IPS DF 19.7 (cell line): ENCODE measurements around the gene SRGAP2.
"Not testable (repeated sequence)": the region's sequence is repeated elsewhere in the genome, so short reads cannot be mapped to it uniquely, and the experiment has no call there.

ENCODE experiments used
- DNase-seq: peaks from one replicate; pipeline ENCODE4 v3.0.0-alpha.2; 2013; ENCODE audit warnings: low read depth, low spot score

SRGAP2 gene

DNA sequence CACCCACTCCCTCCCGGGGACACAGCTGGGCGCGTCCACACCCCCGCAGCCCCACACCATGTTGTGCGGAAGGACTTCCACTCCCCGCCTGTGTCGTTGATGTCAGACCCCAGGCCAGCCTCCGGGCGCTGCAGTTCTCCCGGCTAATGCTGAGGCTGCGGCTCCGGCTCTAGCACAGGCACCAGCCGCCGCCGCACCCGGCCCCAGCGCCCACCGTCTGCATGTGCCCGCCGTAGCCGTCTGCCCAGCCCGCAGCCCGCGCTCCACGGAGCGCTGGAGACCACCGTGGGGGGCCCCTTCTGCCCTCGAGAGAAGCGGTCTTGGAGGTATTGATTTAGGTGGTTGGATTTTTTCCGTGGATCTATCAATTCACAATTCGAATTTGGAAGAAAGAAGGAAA is 2.2 kb downstream of the SRGAP2 start:
- DNase-seq, result not testable (repeated sequence)

DNA sequence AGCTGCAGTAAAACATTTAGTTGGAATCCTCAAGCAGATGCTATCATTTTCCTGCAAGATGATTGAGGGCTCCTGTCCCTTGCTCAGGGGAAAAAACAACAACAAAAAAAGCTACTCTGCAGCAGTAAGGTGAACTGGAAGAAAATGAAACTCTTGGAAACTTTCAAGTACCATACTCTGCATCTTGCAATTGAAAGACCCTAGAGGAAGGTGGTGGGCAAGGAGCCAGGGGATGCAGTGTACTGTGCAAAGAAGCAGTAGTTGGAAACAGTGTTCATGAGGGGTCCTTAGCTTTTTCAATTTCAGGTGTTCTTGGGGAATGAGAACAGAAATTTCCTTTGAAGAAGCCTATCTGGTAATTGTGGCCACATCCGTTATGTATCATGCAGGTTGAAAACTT is 7.5 kb downstream of the SRGAP2 start:
- DNase-seq, result not testable (repeated sequence)

DNA sequence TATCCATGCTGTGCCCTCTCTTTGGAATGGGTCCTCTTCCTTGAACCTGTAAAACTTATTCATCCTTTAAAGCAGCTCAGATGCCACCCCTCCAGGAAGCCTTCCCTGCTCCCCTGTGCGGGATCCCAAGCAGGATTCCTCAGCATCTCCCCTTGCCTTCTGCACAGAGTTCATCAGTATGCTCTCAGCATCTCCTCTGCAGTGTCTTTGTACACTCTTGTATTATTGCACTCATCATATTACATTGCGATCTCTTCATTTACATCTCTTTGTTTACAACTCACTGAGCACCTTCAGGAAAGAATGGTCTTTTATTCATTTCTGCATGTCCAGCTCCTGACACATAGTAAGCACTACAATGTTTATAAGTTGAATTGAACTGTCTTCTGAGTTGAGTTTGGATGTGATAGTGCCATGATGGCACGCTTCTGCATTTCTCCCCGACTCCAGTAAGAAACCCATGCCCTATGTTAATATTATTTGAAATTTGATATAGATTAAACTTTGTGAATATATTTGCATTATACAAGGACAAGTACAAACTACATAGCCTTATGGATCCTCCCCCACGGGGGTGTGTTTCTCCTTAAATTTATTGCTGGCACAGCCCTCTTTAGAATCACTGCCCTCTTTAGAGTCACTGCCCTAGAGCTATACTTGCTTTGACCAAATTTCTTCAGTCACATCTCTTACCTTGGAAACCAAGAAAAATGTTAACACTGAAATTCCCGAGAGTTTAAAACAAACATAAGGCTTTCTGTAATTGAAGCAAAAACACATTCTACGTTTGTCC is 12.5 kb downstream of the SRGAP2 start:
- DNase-seq, result not testable (repeated sequence)

DNA sequence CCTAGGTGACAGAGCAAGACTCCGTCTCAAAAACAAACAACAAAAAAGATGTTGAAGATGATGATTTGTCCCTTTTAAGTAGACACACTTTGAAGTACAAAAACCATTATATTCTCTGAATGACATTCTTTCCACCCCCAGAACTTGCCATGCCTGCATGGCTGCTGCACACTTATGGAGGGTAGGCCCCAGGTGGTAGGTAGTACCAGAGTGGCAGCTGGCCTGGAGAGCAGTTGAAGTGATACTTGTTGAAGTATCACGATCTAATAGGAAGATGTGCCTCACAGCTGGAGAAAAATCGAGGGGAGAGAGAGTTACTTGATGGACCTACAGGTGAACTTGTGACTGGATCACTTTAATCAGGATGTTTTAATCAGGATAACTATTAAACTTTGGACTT is 14.9 kb downstream of the SRGAP2 start:
- DNase-seq, result not testable (repeated sequence)

DNA sequence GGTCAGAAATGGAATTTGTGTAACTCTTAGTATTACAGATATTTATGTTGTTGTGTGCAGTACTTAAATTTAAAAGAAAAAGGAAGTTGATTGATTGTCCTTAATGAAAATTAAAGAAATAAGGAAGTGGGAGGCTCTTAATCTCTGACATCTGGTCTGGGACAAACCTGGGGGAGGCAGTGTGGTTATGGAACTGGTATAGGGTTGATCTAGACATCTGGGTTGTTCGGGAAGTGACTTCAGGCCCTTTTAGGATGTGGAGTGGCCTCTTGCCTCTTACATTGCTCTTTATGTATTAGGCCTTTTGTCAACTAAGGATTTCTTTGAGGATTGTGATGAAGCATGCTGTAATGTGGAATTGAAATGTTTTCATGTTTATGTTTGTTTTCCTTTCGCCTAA is 15.4 kb downstream of the SRGAP2 start:
- not testable (repeated sequence) for DNase-seq

DNA sequence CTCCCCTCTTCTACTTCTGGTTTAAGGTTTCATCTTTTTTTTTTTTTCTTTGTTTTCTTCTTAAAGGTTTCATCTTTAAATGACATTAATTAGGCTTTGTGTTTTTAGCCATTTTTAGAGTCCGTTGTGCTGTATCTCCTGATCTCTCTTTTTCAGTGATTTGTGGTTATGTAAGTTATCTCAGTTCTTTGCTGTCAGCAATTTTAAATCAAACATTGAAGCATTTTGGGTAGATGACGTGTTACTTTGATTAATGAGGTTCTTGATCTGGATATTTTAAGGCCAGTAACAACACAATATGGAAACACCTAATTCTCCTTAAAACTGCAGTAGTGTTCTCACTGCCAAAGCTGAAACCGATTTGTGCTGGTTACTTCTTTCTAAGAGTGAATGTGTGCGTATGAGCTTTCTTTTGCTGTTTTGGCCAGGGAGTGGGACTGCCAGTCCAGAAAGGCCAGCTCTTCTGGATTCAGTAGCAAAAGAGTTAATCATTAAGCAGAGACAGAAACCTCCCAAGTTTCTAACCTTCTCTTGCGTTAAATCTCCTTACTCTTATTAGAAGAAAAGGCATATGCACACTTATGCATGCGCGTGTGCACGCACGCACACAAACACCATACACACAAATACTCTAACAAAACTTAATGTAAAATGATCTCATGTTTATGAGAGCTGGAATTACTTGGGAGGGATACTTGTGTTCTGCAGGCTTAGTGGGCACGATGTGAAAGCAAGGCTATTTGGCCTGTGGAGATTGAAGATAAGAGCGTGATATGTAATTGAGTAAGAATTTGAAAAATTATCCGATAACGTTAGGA is 16.4 kb downstream of the SRGAP2 start:
- DNase-seq, result not testable (repeated sequence)

DNA sequence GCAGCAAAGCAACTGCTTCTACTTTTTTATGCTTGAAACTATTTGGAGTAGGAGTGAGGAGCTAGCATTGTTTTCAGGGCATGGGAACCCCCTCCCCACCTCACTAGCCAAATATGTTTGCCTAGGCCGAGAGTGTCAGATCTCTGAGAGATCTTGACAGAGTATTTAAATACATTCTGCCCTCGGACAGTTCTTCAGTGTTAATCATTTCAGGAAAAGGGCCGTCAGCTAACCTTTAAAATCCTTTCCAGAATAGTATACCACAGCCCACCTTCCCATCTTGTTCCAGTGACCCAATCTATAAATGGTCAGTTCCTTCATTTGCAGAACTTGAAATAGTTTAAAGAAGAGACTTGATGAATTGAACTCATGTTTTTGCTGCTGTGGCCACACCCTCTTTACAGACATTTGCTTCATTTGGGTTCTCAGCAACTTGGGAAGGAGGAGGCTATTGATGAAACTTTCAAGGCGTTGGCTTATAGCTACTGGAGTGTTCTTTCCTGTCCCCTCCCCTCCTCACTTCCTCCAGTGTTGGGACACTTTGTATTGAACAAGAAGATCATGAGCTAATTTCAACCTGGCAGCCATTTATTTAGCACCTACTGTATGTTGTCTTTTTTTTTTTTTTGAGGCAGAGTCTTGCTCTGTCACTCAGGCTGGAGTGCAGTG is 17.1 kb downstream of the SRGAP2 start:
- not testable (repeated sequence) for DNase-seq

DNA sequence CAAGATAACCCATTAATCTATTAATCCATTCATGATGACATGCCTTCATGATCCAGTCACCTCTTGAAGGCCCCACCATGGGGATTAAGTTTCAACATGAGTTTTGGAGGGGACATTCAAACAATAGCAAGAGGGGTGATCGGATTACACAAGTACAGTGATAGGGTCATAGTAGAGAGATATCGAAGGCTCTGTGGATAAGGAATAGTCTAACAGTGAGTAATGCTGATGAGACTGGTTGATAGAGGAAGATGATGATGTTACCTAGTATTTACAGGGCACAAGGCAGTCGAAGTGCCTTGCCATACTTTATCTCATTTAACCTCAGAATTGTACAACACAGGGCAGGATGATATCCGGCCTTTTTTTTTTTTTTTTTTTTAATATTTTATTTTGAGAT is 18.2 kb downstream of the SRGAP2 start:
- DNase-seq, result not testable (repeated sequence)

DNA sequence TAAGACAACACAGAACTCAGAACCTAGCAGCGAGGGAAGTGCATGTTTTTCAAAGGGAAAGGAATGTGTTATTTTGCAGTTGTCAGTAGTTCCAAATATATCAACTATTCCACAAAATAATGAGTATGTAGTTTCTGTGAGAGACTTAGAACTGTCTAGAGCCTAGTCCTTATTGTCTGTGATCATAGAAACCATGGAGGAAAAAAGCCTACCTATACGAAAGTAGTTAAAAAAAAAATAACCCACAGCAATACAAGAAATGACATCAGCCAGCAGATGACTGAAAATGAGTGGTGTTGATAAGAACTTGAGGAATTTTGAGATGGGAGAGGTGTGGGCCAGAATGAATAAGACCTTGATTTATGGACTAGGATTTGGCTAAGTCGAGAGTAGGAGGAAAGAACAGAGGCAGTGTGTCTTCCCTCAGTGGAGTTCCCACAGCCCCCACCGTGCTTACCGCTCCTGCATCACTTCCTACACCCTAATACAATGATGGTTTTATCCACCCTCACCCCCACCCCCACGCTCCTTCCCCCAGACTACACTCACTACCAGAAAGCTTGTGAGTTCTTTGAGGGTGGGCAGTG is 20.9 kb downstream of the SRGAP2 start:
- DNase-seq, result not testable (repeated sequence)

DNA sequence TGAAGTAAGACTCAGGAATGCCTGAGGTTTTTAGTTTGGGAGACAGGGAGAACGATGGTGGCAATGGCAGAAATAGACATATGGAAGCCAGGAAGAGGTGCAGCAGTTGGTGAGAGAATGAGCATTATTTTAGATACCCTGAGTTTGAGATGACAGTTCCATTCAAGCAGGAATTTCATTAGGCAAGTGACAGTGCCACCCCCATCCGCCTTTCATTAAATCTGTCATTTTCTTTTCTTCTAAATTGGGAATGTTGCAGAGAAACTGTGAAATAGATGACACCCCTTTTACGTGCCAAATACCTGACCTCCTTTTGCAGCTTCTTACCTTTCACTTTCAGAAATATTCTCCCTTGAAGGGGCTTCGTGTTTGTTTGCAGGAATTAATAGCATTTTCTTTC is 22.0 kb downstream of the SRGAP2 start:
- not testable (repeated sequence) for DNase-seq

DNA sequence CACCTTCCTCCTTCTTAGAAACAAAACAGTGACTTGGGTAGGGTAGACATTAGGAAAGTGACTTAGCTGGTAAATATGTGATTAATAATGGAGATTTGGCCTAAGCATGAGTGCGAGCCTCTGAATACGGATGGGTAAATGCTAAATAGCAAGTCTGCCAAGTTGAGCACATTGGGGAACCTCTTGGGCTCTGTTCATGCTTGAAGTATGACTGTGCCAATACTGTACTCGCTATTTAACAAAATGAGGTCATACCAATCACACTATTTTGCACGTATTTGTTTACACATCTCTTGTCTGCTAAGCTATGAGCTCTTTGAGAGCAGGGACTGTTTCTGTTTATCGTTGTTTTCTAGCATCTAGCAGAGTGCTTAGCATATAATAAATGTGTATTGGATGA is 23.5 kb downstream of the SRGAP2 start:
- not testable (repeated sequence) for DNase-seq

DNA sequence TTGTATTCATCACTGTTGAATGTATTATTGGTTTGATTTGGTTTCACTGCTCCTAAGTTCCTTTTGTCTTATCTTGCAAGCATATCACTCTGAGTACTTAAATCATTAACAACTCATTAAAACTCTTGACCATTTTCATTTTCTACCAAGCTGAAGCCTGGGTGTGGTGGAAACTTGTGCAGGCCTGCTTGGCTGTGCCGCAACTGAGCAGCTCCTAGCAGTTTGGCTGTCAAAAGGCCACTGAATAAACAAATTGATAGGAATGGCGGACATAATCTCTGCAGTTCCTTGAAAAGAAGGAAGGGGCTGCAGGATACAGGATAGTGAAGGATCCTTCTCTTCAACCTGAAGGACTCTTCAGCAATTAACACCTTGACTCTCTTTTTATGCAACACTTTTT is 25.9 kb downstream of the SRGAP2 start:
- DNase-seq, result not testable (repeated sequence)

DNA sequence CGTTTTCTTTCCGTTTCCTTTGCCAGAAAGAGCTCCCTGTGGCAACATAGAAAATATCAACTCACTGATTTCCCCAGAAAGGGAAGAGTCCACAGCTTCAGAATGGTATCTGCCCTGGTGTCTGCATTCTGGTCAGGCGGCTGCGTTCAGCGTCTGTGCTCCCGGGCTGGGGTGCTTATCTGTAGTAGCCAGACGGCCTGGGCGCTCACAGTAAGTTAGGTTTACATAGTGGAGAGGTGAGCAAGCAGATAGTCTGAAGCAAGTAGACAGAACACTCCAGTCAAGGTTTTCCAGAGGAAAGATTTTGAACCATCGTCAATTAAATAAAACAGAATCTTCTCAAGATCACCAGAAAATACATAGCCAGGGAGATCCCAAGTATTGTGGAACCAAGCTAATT is 28.6 kb downstream of the SRGAP2 start:
- not testable (repeated sequence) for DNase-seq

DNA sequence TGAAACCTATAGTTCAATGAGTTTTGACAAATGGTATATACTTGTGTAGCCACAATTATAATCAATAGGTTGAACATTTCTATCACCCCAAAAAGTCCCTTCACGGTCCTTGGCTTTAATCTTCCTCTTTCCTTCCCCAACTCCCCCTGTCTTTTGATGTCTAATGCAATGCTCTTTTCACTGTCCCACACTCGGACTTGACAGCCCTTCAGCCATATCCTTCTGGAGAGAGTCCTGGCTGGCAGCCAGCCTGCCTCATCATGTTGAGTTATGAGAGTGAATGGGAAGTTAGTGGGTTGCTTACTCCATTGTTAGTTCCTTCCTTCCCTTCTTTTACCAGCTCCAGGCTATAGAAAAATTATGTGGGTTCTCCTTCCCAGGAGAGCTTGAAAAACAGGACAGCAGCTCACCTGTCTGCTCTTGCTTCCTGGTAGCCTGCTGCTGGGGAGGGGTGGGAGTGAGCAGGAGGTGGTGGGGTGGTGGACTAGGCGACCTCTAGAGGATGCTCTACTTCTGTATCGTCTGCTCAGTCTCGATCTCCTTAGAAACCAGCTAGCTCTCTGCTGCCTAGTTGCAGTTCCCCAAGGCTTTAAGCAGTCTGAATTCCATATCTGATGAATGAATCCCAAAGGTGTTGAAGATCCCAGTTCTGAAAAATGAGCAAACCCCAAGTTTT is 29.8 kb downstream of the SRGAP2 start:
- not testable (repeated sequence) for DNase-seq

DNA sequence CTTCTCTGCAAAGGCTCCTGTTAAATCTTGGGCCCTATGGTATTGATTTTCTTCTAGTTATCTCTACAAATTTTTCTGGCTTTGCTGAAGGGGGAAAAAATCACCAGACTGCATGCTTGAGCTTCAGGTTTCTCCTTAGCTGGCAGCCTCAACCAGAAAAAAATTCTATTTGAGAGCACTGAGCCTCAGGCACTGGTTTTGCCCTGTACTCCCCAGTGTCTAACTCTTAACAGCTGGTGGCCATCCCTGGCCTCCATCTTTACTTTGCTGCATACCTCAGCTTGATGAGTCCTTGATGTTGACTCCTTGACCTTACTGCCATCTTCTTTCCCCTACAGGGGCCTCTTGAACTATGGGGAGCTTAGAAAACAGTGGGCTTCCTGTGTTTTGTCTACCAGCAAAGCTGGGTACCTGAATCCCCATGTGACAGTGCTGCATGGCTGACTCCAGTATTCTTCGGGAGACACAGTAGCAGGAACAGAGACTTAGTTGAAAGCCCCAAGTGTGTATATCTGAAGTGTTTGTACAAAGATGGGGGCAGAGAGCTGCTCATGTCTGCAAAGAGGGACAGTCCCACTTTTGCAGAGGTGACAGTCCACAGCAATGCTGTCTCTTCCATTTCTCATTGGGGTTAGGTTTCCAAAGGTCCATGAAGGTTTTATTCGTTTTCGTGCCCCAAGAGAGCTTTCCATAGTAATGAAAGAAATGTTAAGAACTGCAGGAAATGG is 31.0 kb downstream of the SRGAP2 start:
- not testable (repeated sequence) for DNase-seq

DNA sequence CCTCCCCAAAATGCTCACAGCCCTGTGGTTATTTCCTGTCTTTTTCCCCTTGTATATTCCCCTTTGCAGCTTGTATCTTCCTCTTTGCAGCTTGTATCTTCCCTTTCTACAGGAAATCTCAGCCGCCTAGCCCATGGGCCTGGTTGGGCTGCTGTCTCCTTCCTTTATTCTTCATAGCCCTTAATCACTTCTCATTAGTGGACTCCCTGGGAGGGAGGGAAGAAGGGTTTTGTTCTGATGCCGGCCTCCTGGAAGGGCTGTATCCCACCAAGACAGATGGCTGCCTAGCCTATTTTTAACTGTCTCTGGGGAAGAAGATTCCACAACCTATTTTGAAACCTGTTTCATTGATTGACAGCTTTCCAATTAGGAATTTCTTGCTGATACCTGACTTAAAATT is 31.8 kb downstream of the SRGAP2 start:
- not testable (repeated sequence) for DNase-seq

DNA sequence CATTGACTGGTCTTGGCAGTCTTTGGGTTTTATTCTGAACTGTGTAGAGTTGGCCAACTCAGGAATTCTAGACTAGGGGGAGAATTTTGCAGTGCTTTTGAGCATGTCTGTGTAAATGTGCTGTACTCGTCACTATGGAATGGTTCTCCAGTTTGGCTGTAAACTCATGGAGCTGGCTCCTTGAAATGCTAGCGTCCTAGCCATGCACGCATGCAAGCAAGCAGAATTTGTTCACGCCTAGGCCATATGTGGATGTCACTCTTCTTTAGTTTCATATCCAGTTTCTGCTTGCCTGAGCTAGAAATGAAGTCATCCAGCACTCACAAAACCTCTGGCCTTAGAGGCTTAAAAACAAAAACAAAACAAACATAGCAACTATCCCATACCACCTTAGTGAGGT is 36.9 kb downstream of the SRGAP2 start:
- not testable (repeated sequence) for DNase-seq

DNA sequence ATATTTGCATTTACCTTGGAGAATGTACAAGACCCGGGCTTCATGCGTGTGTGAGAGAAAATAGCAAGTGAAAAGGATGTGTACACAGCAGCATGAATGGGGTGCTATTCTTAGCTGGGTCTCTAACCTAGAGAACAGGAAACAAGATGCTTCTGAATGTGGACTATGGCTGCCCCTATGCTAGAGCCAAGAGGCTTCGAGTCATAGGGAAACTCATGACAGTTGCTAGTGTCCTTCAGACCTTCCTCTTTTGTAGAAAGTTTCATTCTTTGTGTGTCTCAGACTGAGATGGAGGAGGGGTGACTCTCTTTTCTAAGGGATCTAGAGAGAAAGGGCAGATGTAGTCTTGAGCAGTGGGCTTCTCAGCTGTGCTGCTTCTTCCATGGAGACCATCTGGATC is 40.0 kb downstream of the SRGAP2 start:
- DNase-seq, result not testable (repeated sequence)

DNA sequence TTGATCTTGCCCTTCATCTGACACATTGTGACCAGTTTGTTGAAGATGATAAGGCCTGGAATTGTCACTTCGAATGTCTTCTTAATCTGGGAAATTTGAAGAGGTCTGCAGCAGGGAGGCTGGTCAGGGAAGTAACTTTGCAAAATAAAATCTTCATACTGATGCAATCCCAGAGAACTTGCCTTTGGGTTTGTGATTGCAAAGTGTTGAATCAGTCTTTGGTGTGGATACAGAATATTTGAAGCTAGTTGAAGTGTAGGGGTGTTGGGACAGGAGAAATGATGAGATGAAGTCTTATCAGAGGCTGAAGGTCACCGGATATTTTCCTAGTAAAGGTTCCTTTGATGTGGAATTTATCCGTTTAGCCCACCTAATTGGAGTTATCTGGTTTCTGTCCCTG is 42.1 kb downstream of the SRGAP2 start:
- not testable (repeated sequence) for DNase-seq

DNA sequence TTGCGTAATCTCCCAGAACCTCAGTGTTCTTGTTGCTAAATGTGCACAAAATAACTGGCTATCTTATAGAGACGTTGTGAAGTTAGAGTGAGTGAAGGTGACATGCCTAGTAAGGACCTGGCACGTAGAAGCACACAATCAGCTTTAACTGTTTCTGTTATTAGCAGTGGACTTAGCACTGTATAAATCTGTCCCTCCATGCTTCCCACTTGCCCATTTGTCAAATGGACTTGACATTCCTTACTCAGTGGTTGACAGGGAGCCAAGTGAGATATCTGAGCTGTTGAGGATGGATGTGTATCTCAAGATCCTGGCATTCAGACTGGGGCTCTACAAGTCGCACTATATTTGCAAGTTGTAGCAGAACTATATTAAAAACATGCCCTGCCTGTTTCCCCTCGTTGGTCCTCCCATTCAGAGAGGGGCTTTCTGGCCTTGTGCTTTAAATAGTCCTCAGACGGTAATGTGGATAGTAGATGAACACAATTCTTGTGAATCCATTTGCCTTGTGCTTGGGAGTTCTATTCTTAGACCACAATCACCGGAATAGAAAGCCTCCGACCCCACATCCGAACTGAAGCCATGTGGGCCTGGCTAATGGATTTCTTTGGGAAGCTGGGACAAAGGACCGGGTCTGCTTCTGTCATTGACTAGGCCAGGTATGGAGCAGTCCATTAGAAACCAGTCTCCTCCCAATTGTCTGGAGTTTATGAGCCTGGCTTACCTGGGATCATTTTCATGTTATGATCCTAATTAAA is 43.0 kb downstream of the SRGAP2 start:
- DNase-seq, result not testable (repeated sequence)
